Measurements from ENCODE around the gene STRN4.
A peak's percentile ranks its signal among the peaks of the same experiment; 100 is the strongest.

Gene STRN4

DNA sequence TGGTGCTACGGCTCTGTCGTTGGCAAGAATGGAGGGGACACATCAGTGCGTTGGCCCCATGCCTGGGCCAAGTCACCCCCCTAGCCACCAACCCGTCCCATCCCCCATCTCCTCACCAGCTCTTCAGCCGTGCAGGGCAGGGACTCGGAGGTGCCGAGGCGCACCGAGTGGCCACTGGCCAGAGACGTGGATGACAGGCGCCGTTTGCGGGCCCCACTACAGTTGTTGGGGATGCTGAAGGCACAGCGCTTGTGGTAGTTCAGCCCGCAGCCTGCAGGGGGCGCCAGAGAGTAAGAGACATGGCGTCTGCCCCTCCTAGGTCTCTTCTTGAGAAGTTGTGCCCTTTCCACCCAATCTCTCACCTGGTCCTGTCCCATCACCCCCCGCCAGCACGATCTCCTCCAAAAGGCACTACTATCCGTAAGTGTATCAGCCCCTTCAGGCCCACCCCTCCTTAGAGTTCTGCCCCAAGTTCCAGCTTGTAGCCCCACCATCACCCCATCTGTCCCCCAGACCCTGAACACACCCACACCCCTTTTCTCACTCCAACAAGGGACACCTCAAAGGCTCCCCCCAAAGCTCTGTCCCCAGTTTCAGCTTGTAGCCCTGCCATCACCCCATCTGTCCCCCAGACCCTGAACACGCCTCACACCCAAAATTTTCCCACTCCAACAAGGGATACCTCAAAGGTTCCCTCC lies 41.7 kb downstream of the STRN4 start:
- DNase-seq: peak; percentile 49

DNA sequence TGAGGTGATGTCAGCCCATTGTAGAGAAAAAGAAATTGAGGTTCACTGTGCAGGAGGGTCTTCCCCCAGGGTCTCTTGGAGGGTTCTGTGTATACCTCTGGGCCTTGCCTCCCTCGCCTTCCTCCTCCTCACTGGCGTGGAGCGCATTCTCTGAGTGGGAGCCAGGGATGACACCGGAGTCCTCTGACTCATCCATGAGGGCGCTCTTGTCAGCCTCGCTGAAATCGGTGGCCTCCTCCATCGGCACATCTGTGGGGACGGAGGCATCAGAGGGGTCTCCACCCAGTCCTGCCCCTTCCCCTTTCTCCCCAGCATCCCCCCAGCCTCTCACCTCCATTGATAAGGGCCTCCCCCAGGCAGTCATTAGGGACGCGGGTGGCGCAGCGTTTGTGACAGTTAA lies 45.5 kb downstream of the STRN4 start:
- DNase-seq: no peak

- no peak for DNase-seq
These were observed 47.6 kb downstream of the STRN4 start for GRCh38 chr19:46698395-46699321.

- peak; percentile 98 for DNase-seq
These were observed 48.9 kb downstream of the STRN4 start for GRCh38 chr19:46697204-46697960.

DNA sequence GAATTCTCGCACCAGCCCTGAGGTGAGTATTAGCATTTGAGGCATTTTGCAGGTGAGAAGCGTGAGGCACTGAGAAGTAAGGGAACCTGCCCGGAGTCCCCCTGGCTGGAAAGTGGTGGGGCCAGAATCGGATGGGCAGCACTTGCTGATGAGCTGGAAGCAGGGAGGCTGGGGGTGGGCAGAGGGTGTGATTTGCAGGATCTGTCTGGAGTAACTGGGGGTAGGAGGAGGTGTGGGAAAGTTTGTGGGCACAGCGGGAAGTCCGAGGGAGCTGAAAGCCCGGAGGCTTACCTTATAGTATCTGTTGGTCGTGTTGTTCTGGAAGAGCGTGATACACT lies 49.4 kb downstream of the STRN4 start:
- no peak for DNase-seq

GRCh38 chr19:46696052-46696451 lies 50.2 kb downstream of the STRN4 start:
- no peak for DNase-seq

GRCh38 chr19:46693760-46694159 lies 52.5 kb downstream of the STRN4 start:
- DNase-seq: no peak

- DNase-seq: no peak
These were observed 53.1 kb downstream of the STRN4 start for GRCh38 chr19:46692918-46693722.

DNA sequence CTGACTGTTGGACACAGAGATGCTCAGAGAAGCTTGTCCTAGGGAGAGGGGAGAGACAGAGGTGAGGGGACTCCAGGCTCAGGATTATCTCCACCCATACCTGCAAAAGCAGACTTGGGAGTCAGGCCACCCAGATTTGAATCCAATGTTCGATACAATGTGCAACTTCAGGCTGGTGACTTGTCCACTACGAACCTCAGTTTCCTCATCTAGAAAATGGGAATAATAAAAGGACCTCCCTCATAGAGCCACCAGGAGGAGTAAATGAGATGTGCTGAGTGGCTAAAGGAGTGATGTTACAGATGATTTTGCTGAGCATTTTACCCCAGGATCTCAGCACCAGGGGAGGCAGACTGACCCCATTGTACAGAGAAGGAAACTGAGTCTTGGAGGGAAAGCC lies 54.3 kb downstream of the STRN4 start:
- DNase-seq: no peak

- no peak for DNase-seq
These were observed 55.1 kb downstream of the STRN4 start for GRCh38 chr19:46691104-46691503.

DNA sequence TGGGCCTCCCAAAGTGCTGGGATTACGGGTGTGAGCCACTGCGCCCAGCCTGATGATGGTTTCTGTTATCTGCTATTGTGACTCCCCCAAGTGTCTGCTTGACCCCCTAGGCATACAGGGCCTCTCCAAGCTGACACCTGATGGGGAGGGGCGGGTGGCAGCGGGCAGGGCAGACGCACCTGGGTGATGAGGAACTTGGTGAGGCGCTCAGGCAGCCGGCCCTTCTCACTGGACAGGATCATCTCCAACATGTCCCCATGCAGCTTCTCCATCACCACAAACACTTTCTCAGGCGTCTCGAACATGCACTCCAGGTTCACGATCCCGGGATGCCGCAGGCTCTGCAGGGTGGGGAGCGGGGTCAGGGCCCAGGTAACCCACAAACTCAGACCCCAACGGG lies 56.9 kb downstream of the STRN4 start:
- no peak for DNase-seq

DNA sequence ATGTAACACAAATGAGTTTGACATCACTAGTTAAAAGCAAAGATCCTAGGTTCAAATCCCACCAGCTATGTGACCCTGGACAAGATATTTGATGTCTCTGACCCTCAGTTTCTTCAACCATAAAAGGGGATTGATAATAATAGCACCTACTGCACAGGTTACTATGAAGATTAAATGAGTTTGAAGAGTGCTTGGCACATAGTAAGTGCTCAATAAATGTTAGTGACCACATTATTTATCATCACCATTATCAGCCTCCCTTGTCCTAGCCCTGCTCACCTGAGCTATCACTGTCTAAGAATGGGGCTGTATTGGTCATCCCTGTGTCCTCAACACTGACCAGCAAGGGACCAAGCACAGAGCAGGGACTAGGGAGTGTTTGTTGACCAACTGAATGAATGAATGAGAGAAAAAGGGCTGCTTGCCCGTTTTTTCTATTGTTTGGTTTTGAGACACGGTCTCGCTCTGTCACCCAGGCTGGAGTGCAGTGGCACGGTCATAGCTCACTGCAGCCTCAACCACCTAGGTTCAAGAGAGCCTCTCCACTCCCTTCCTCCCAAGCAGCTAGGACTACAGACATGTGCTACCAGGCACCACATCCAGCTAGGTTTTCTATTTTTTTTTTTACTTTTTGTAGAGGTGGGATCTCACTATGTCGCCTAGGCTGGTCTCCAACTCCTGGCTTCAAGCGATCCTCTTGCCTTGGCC lies 58.7 kb downstream of the STRN4 start:
- no peak for DNase-seq

- no peak for DNase-seq
These were observed 61.1 kb downstream of the STRN4 start for GRCh38 chr19:46685189-46685588.

- DNase-seq: peak; percentile 19
These were observed 68.0 kb downstream of the STRN4 start for GRCh38 chr19:46678110-46678732.

- peak; percentile 19 for DNase-seq
These were observed 71.7 kb downstream of the STRN4 start for GRCh38 chr19:46674416-46675178.

GRCh38 chr19:46670813-46671212 lies 75.4 kb downstream of the STRN4 start:
- DNase-seq: peak; percentile 8

Data from NCI-H69 (cell line).